Measurements from ENCODE around the gene HTRA3.

Gene HTRA3

DNA sequence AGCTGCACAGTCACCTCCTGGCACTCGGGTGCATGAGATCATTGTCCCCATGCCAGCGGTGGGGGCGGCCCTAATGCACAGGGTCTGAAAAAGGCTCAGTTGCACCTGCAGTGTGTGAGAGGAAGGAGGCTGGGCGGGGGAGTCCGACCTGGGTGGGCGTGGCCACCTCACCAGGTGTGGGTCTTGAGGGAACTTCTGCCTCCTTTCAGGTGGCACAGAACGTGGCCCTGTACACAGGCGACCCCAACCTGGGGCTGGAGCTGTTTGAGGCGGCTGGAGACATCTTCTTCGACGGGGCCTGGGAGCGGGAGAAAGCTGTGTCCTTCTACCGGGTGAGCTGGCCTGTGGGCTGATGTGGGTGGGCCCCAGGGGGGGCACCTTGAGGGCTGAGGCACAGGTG lies 34.3 kb upstream of the HTRA3 start:
- peak; percentile 89 for DNase-seq

DNA sequence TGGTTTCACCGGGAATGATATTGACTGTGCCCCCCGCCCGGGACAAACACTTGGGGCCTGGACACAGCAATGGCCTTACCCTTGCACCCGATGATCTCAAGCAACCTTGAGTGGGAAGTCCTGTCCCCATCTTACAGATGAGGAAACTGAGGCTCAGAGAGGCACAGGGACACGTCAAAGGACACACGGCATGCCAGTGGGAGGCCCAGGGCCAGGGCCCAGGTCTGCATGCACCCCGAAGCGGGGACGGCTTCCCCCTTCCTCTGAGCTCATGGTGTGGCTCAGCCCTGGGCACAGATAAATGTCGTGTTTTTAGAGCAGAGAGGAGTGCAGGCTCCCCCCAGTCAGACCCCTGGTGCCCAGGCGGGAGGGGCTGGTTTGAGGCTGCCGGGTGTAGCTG lies 33.9 kb upstream of the HTRA3 start:
- no peak for DNase-seq

- no peak for DNase-seq
Observed at GRCh38 chr4:8236106-8236919, 33.2 kb upstream of the HTRA3 start.

DNA sequence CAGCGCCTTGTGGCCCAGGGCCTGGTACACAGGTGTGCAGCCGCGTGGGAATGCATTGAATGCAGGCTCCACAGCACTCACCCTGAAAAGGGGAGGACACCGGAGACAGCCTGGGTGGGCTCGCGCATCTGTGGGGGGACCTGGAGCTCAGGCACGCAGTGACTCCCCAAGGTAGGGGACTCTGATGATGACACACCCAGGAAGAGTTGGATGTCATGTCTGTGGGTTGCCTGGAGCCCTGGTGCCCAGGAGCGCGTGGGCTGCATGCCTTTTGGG lies 32.7 kb upstream of the HTRA3 start:
- DNase-seq, result no peak

GRCh38 chr4:8237256-8237989 lies 32.1 kb upstream of the HTRA3 start:
- DNase-seq, result no peak

DNA sequence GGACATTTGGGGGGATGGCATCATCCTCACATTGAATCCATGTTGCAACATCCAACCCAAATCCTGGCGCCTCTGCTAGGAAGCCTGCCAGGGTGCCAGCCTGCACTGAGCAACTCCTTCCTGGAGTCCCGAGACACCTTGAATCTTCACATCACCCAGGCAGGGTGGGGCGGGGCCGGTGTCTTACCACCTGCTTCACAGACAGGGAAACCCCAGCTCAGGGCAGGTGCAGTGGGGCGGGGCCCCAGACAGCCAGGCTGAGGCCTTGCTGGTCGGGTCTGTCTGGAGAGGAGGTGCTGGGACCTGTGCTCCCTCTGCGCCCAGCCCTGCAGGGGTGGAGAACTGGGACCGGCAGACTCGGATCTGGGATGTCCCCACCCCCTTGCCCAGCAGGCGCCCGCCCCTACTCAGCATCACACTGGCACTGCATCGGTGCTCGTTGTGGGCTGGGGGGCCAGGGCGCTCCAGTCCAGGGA lies 31.5 kb upstream of the HTRA3 start:
- no peak for DNase-seq

- DNase-seq, result no peak
Observed at GRCh38 chr4:8238515-8239053, 31.0 kb upstream of the HTRA3 start.

GRCh38 chr4:8239226-8239625 lies 30.3 kb upstream of the HTRA3 start:
- no peak for DNase-seq

- DNase-seq, result no peak
Observed at GRCh38 chr4:8239661-8240060, 29.9 kb upstream of the HTRA3 start.

DNA sequence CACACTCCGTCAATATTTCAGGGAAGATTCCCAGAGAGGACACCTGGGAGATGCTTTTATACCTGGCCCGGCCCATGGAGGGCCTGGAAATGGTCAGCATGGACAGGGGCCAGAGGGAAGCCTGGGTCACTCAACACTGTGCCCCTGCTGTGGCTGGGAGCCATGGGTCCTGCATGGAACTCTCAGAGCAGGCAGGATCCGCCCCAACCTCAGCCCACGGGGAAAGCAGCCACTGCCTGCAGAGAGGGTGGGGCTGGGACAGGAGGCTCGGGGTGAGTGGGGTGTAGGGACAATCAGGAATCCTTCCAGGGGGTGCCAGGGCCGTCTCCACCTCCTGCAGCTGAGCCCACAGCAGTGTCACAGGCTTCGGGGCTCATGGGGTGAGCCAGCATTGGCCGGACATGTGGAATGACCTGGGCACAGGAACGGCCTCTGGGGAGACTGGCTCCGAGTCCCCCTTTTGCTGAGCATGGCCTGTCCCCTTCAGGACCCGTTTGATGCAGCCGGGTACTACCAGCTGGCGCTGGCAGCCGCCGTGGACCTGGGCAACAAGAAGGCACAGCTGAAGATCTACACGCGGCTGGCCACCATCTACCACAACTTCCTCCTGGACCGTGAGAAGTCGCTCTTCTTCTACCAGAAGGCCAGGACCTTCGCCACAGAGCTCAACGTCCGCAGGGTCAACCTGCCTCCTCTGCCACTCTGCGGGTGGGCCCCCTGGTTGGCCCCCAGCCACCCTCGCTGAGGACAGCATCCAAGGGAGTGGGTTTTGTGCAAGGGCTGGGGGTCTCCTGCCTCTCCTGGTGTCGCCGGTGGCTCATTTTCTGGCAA lies 29.1 kb upstream of the HTRA3 start:
- no peak for DNase-seq

DNA sequence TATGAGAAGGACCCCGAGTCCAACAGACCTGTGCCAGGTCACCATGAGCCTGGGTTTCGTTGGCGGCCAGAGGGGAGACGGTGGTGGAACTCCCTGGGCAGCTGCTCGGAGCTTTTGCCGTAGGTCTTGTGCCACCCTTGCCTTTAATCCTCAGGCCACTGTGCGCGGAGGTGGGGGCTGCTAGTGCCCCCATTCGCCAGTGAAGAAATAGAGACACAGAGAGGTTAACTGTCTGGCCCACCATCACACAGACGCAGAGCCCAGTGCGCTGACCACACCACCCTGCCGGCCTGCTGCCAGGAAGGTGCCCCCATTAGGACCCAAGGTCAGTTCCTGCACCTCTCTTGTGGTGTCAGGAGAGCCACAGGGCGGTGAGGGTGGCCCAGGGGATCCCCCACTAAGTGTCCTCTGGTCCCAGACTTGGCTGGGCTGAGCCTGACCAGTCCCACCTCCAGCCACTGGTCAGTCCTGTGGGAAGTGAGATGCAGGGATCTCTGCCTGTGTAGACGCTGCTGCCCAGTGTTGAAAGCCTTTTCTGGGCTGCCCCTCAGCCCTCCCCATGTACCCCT lies 28.3 kb upstream of the HTRA3 start:
- DNase-seq, result no peak

- DNase-seq, result peak; percentile 76
Observed at GRCh38 chr4:8241895-8242696, 27.5 kb upstream of the HTRA3 start.

DNA sequence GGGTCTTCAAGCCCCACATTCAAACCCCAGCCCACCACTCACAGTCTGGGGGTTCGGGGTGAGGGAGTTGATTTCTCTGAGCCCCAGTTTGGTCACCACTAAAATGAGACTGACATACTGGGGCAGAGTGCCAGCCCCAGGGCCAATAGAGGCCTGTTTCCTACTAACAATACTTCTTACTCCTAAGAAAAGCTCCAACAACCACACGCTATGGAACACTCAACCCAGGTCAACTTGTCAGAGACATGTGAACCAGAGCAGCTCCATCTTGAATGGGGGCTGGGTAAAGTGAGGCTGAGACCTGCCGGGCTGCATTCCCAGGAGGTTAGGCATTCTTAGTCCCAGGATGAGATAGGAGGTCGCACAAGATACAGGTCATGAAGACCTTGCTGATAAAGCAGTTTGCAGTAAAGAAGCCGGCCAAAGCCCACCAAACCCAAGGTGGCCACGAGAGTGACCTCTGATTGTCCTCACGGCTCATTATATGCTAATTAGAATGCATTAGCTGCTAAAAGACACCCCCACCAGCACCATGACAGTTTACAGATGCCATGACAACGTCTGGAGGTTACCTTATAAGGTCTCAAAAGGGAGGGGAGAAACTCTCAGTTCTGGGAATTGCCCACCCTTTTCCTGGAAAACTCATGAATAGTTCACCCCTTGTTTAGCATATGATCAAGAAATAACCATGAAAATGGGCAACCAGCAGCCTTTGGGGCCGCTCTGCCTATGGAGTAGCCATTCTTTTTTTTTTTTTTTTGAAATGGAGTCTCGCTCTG lies 26.6 kb upstream of the HTRA3 start:
- DNase-seq, result no peak

GRCh38 chr4:8244001-8244757 lies 25.4 kb upstream of the HTRA3 start:
- no peak for DNase-seq

DNA sequence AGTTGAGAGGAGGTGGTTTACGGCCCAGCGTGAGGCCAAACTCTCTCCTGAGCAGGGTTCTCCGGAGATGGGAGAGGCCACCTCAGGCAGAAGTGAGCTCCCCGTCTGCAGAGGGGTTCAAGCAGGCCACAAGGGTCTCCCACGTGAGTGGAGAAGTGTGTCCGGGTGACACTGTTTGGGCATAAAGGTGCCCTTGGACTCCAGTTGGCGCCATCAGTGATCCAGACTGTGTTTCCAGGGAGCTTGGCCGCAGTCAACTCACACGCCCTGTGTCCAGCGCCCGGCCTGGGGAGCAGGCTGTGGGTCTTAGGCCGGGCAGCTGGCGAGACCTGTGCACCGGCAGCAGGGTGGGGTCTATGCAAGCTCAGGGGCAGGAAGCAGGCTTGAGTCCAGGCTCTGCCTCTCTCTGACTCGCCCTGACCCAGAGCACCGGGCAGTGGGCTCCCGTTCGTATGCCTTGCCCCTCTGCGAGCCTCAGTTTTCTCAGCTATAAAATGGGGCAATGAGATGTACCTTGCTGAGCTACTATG lies 24.6 kb upstream of the HTRA3 start:
- no peak for DNase-seq

- no peak for DNase-seq
Observed at GRCh38 chr4:8245884-8246833, 23.4 kb upstream of the HTRA3 start.

GRCh38 chr4:8247047-8247930 lies 22.3 kb upstream of the HTRA3 start:
- no peak for DNase-seq

GRCh38 chr4:8248091-8248490 lies 21.5 kb upstream of the HTRA3 start:
- DNase-seq, result no peak
